Measurements from ENCODE around the gene SPTLC1.

GRCh38 chr9:92048924-92049625 is 66.1 kb downstream of the SPTLC1 start:
- TF ChIP-seq POLR2A (IDR thresholded peaks at IDR 0.05) (no peak), CTCF (IDR thresholded peaks at IDR 0.05) (no peak)
